Gastrocnemius medialis (tissue), 4 donors: Measurements from ENCODE around the gene ADARB2. TPM values are rescaled to one million over a fixed set of nuclear protein-coding genes. Genes with fewer than 3 reads are reported as not detected.

Experiments used
- ATAC-seq, 2 donors: fragments of 150-250 bp; one replicate each; pipeline ENCODE4 v1.9.1; 2016
- DNase-seq, 2 donors: peaks; one replicate each; pipeline ENCODE4 v3.0.0-alpha.2; 2019
- H3K27ac ChIP-seq, 4 donors: fragments of 200-600 bp; sonication (generic); 1 replicate in 1 of 4; 2 replicates in 3 of 4; pipeline ENCODE4 v1.5.1; 2016 to 2018; ENCODE audit warnings: mild to moderate bottlenecking in 2 of 4, moderate library complexity in 1 of 4
- H3K27me3 ChIP-seq, 3 donors: fragments of 200-600 bp; sonication (generic) in 2 of 3; 1 replicate in 1 of 3; 2 replicates in 2 of 3; pipeline versions ENCODE4 v1.5.1 to v1.6.0; 2016 to 2019; ENCODE audit warnings: mild to moderate bottlenecking in 1 of 3, moderate library complexity in 1 of 3
- H3K36me3 ChIP-seq, 2 donors: fragments of 200-600 bp; sonication (generic) in 1 of 2; one replicate each; pipeline ENCODE4 v1.5.1; 2017 to 2018
- H3K4me1 ChIP-seq, 2 donors: fragments of 200-600 bp; sonication (generic) in 1 of 2; one replicate each; pipeline ENCODE4 v1.5.1; 2016 to 2017; ENCODE audit warnings: mild to moderate bottlenecking in 2 of 2
- H3K4me3 ChIP-seq, 4 donors: fragments of 200-600 bp; sonication (generic) in 3 of 4; 1 replicate in 1 of 4; 2 replicates in 3 of 4; pipeline ENCODE4 v1.5.1; 2016 to 2019; ENCODE audit warnings: mild to moderate bottlenecking in 2 of 4
- H3K9me3 ChIP-seq, 3 donors: fragments of 200-600 bp; sonication (generic) in 2 of 3; 1 replicate in 1 of 3; 2 replicates in 2 of 3; pipeline ENCODE4 v1.5.1; 2016 to 2019
- POLR2A ChIP-seq, 2 donors: fragments of 450-650 bp; IDR thresholded peaks; one replicate each; pipeline ENCODE4 v1.6.1; 2017; ENCODE audit warnings: antibody characterized with exemption in 2 of 2, mild to moderate bottlenecking in 2 of 2, moderate library complexity in 2 of 2
- in situ Hi-C, 4 donors: fragments of 200-750 bp; cut with MboI; loops; one replicate each; pipeline versions ENCODE4 v1.15.0 to v1.8.0; 2017; ENCODE audit warnings: low sequenced_read_pairs in 4 of 4
- intact Hi-C: fragments of 100-400 bp; cut with DNase I; formaldehyde crosslinking; loops from one replicate; pipeline ENCODE4 v1.15.1; 2023; ENCODE audit warnings: low total_unique reads
- total RNA-seq, 4 donors: library from RNA; depleted of rRNA; stranded (reverse); fragments of >200 nt; gene quantifications; one replicate each; pipeline versions ENCODE4 v1.1.0 to v1.2.3, GENCODE V29; 2016
- TF ChIP-seq, protein P1 (sequence below), 5 experiments: fragments of 450-650 bp in 3 of 5; fragments of 200-600 bp in 2 of 5; sonication (generic) in 2 of 5; IDR thresholded peaks in 4 of 5; conservative IDR thresholded peaks in 1 of 5; 1 replicate in 4 of 5; 2 replicates in 1 of 5; pipeline ENCODE4 v1.5.1; 2016 to 2019; ENCODE audit warnings: antibody characterized with exemption in 5 of 5, mild to moderate bottlenecking in 3 of 5, moderate library complexity in 3 of 5

ADARB2 gene
- total RNA-seq, 4 donors from 2014 or later = 0.07 to 0.87 (median 0.10) TPM

GRCh38 chr10:1489801-1490200, 247.5 kb downstream of the ADARB2 start:
- H3K4me1 ChIP-seq = no peaks in the 10 kb centered on the region
- no peak for DNase-seq
- ATAC-seq = no peak
- H3K27ac ChIP-seq = no peak overlapping the region
- intact Hi-C loops (no loop called here), in situ Hi-C loops (no loop called here)
- H3K9me3 ChIP-seq = no peaks in the 10 kb centered on the region
- no peak overlapping the region for H3K4me3 ChIP-seq
- TF ChIP-seq POLR2A (IDR thresholded peaks at IDR 0.05) = no peak
- TF ChIP-seq, protein P1, sequence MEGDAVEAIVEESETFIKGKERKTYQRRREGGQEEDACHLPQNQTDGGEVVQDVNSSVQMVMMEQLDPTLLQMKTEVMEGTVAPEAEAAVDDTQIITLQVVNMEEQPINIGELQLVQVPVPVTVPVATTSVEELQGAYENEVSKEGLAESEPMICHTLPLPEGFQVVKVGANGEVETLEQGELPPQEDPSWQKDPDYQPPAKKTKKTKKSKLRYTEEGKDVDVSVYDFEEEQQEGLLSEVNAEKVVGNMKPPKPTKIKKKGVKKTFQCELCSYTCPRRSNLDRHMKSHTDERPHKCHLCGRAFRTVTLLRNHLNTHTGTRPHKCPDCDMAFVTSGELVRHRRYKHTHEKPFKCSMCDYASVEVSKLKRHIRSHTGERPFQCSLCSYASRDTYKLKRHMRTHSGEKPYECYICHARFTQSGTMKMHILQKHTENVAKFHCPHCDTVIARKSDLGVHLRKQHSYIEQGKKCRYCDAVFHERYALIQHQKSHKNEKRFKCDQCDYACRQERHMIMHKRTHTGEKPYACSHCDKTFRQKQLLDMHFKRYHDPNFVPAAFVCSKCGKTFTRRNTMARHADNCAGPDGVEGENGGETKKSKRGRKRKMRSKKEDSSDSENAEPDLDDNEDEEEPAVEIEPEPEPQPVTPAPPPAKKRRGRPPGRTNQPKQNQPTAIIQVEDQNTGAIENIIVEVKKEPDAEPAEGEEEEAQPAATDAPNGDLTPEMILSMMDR (IDR thresholded peaks at IDR 0.05 in 4 of 5, conservative IDR thresholded peaks at IDR 0.05 in 1 of 5) = no peak
- H3K36me3 ChIP-seq = no peaks in the 10 kb centered on the region
- H3K27me3 ChIP-seq = peaks cover 0 to 5% (median 0%) of the 10 kb centered on the region in 3 donors

- Histone ChIP-seq H3K4me3 (no peak overlapping the region), H3K4me1 (no peaks in the 10 kb centered on the region), H3K27ac (no peak overlapping the region), H3K36me3 (no peaks in the 10 kb centered on the region), H3K27me3 (peaks cover 0 to 2% (median 0%) of the 10 kb centered on the region in 3 donors), H3K9me3 (no peaks in the 10 kb centered on the region)
- in situ Hi-C loops (no loop called here), intact Hi-C loops (no loop called here)
- DNase-seq (no peak), ATAC-seq (no peak)
- TF ChIP-seq, protein P1 (IDR thresholded peaks at IDR 0.05 in 4 of 5, conservative IDR thresholded peaks at IDR 0.05 in 1 of 5) = no peak
- TF ChIP-seq POLR2A (IDR thresholded peaks at IDR 0.05) = no peak
These were observed 248.3 kb downstream of the ADARB2 start for GRCh38 chr10:1488970-1489548.

DNA sequence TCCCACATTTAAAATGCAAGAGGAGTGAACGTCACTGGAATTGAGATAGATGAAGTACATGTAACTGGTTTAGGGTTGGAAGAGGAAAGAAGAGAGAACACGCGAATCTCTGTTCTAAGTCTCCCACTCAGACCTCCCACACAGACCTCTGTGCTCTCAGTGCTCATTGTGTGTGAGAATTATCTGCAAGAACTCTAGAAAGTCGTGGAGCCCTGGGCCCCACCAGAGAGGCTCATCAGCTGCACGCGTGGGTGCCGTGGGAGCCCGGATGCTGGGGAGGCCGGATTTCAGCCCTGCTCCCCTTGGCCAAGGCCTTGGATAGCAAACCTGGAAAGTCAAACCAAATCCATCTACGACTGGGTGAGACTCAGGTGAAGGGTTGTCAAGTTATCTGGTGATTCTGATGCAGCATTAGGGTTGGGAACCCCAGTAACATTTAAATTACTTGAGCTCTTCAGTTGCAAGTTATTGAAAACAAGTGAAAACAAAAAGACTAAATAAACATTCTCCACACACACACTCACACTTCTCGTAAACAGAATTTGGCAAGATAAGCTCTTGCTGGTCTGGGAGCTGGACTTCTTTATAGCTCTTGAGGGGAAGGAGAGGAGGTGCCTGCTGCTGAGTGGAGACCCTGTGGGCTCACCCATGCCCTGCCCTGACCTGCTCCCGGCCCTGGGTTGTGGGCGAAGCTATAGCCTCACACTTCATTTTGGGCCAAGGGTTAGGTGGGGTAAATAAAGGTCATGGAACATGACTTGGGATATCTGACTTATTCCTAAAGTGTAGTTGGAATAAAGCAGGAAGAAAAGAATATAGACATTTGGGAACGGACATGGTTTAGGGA, 250.3 kb downstream of the ADARB2 start:
- Histone ChIP-seq H3K9me3 (no peaks in the 10 kb centered on the region), H3K4me1 (no peaks in the 10 kb centered on the region), H3K27me3 (no peaks in the 10 kb centered on the region), H3K36me3 (no peaks in the 10 kb centered on the region), H3K4me3 (no peak overlapping the region), H3K27ac (no peak overlapping the region)
- intact Hi-C loops = no loop called here
- TF ChIP-seq, protein P1 (IDR thresholded peaks at IDR 0.05 in 4 of 5, conservative IDR thresholded peaks at IDR 0.05 in 1 of 5) = no peak
- no peak for TF ChIP-seq POLR2A (IDR thresholded peaks at IDR 0.05)
- in situ Hi-C loops = no loop called here
- no peak for ATAC-seq
- DNase-seq = no peak

GRCh38 chr10:1485357-1485756, 252.0 kb downstream of the ADARB2 start:
- Histone ChIP-seq H3K27ac (no peak overlapping the region), H3K27me3 (no peaks in the 10 kb centered on the region), H3K4me3 (no peak overlapping the region), H3K4me1 (no peaks in the 10 kb centered on the region), H3K9me3 (no peaks in the 10 kb centered on the region), H3K36me3 (no peaks in the 10 kb centered on the region)
- TF ChIP-seq, protein P1 (IDR thresholded peaks at IDR 0.05 in 4 of 5, conservative IDR thresholded peaks at IDR 0.05 in 1 of 5) = no peak
- TF ChIP-seq POLR2A (IDR thresholded peaks at IDR 0.05) = no peak
- DNase-seq (no peak), ATAC-seq (no peak)
- in situ Hi-C loops (no loop called here), intact Hi-C loops (no loop called here)
